Stimulated activated CD8-positive, alpha-beta memory T cell treated with anti-CD3 and anti-CD28 coated beads, Interleukin-15, amount 100 ng/mL, for 24 hours (primary cell): ENCODE results near the gene RNF144B.
"Not testable (repeated sequence)": the region's sequence is repeated elsewhere in the genome, so short reads cannot be mapped to it uniquely, and the experiment has no call there.

Source experiments
- DNase-seq: peaks from one replicate; pipeline ENCODE4 v3.0.0-alpha.2; 2020; ENCODE audit warnings: low read depth

RNF144B gene

GRCh38 chr6:18445228-18445627, 58.1 kb downstream of the RNF144B start:
- no peak for DNase-seq

- DNase-seq = no peak
Observed at GRCh38 chr6:18446771-18447170, 59.6 kb downstream of the RNF144B start.

- DNase-seq = no peak
Observed at GRCh38 chr6:18447552-18447951, 60.4 kb downstream of the RNF144B start.

- no peak for DNase-seq
Observed at GRCh38 chr6:18451756-18452155, 64.6 kb downstream of the RNF144B start.

GRCh38 chr6:18454446-18454845, 67.3 kb downstream of the RNF144B start:
- no peak for DNase-seq

- no peak for DNase-seq
Observed at GRCh38 chr6:18457065-18457737, 70.1 kb downstream of the RNF144B start.

- not testable (repeated sequence) for DNase-seq
Observed at GRCh38 chr6:18458086-18458485, 70.9 kb downstream of the RNF144B start.

GRCh38 chr6:18463429-18463828, 76.3 kb downstream of the RNF144B start:
- DNase-seq = no peak

GRCh38 chr6:18464176-18464575, 77.0 kb downstream of the RNF144B start:
- DNase-seq = no peak

GRCh38 chr6:18465410-18466154, 78.4 kb downstream of the RNF144B start:
- no peak for DNase-seq

- DNase-seq = no peak
Observed at GRCh38 chr6:18467741-18468502, 80.8 kb downstream of the RNF144B start.

- no peak for DNase-seq
Observed at GRCh38 chr6:18468503-18468843, 81.3 kb downstream of the RNF144B start.

- no peak for DNase-seq
Observed at GRCh38 chr6:18469536-18469935, 82.4 kb downstream of the RNF144B start.

- DNase-seq = no peak
Observed at GRCh38 chr6:18471232-18471964, 84.2 kb downstream of the RNF144B start.

GRCh38 chr6:18472941-18473340, 85.8 kb downstream of the RNF144B start:
- DNase-seq = no peak

GRCh38 chr6:18473755-18474154, 86.6 kb downstream of the RNF144B start:
- DNase-seq = no peak

- DNase-seq = no peak
Observed at GRCh38 chr6:18477301-18477941, 90.3 kb downstream of the RNF144B start.

GRCh38 chr6:18478610-18479009, 91.5 kb downstream of the RNF144B start:
- no peak for DNase-seq

GRCh38 chr6:18481870-18482269, 94.7 kb downstream of the RNF144B start:
- no peak for DNase-seq

- no peak for DNase-seq
Observed at GRCh38 chr6:18485660-18486435, 98.7 kb downstream of the RNF144B start.

- no peak for DNase-seq
Observed at GRCh38 chr6:18488004-18488403, 100.9 kb downstream of the RNF144B start.
